ENCODE data around the gene LAD1.

Gene LAD1

GRCh38 chr1:201399018-201399351 lies at the start of gene LAD1:
TSS of gene LAD1 (minus strand) at chr1:201399324. CDS start at chr1:201399306, 18 bp downstream.
- DNase-seq = no peak

- peak; percentile 84 for DNase-seq
Observed at GRCh38 chr1:201447903-201448871, 49.1 kb upstream of the LAD1 start.

GRCh38 chr1:201445310-201445709 lies 46.2 kb upstream of the LAD1 start:
- DNase-seq = no peak

- no peak for DNase-seq
Observed at GRCh38 chr1:201444792-201445191, 45.7 kb upstream of the LAD1 start.

GRCh38 chr1:201443747-201444146 lies 44.6 kb upstream of the LAD1 start:
- no peak for DNase-seq

GRCh38 chr1:201436969-201437368 lies 37.8 kb upstream of the LAD1 start:
- no peak for DNase-seq

GRCh38 chr1:201436393-201436792 lies 37.3 kb upstream of the LAD1 start:
- DNase-seq = no peak

- DNase-seq = no peak
Observed at GRCh38 chr1:201434266-201434665, 35.1 kb upstream of the LAD1 start.

- DNase-seq = no peak
Observed at GRCh38 chr1:201433609-201434008, 34.5 kb upstream of the LAD1 start.

- no peak for DNase-seq
Observed at GRCh38 chr1:201430776-201431175, 31.7 kb upstream of the LAD1 start.

- no peak for DNase-seq
Observed at GRCh38 chr1:201429736-201430501, 30.8 kb upstream of the LAD1 start.

- no peak for DNase-seq
Observed at GRCh38 chr1:201427963-201428362, 28.8 kb upstream of the LAD1 start.

GRCh38 chr1:201426479-201427310 lies 27.6 kb upstream of the LAD1 start:
- no peak for DNase-seq

GRCh38 chr1:201424146-201424545 lies 25.0 kb upstream of the LAD1 start:
- DNase-seq = no peak

GRCh38 chr1:201423655-201424054 lies 24.5 kb upstream of the LAD1 start:
- no peak for DNase-seq

GRCh38 chr1:201422436-201423030 lies 23.4 kb upstream of the LAD1 start:
- DNase-seq = no peak

GRCh38 chr1:201422026-201422425 lies 22.9 kb upstream of the LAD1 start:
- no peak for DNase-seq

- DNase-seq = no peak
Observed at GRCh38 chr1:201421041-201421440, 21.9 kb upstream of the LAD1 start.

- DNase-seq = no peak
Observed at GRCh38 chr1:201420608-201421002, 21.5 kb upstream of the LAD1 start.

- no peak for DNase-seq
Observed at GRCh38 chr1:201419746-201420607, 20.9 kb upstream of the LAD1 start.

GRCh38 chr1:201419256-201419655 lies 20.1 kb upstream of the LAD1 start:
- DNase-seq = no peak

- DNase-seq = no peak
Observed at GRCh38 chr1:201418461-201418860, 19.3 kb upstream of the LAD1 start.
